A673 (cell line): ENCODE results near the gene ZBTB20. TPM values are rescaled to one million over a fixed set of nuclear protein-coding genes. Genes with fewer than 3 reads are reported as not detected.

Experiments used
- BruUV-seq: library from RNA; stranded (reverse); fragments of 400-500 nt; replicated peaks from 2 replicates; lab custom pipeline; 2021; lab: Mats Ljungman, UMichigan
- CTCF ChIA-PET: fragments of 300-600 bp; sonication (Branson Sonifier 250); formaldehyde crosslinking; loops from one replicate; lab custom pipeline; 2022; ENCODE audit warnings: antibody characterized with exemption; lab: Charles Lee
- POLR2A ChIA-PET: fragments of 300-600 bp; sonication (Branson Sonifier 250); formaldehyde crosslinking; loops from one replicate; lab custom pipeline; 2022; ENCODE audit warnings: antibody characterized with exemption; ENCODE audit not compliant: low non-redundant PET; lab: Charles Lee
- DNase-seq: peaks from one replicate; pipeline ENCODE4 v3.0.0-alpha.2; 2015; ENCODE audit warnings: low spot score
- H3K27ac ChIP-seq: fragments of 200-600 bp; sonication (generic); 2 replicates; pipeline ENCODE4 v1.5.1; 2016; ENCODE audit warnings: mixed run types, low read depth, mild to moderate bottlenecking, mixed read lengths, antibody characterized with exemption, low read length; ENCODE audit not compliant: poor library complexity, severe bottlenecking
- H3K27me3 ChIP-seq: fragments of 200-600 bp; sonication (generic); replicated peaks from 2 replicates; pipeline ENCODE4 v1.6.1; 2017; ENCODE audit warnings: mixed run types, low read depth, mild to moderate bottlenecking, mixed read lengths, antibody characterized with exemption, low read length; ENCODE audit not compliant: insufficient read depth, poor library complexity
- H3K36me3 ChIP-seq: fragments of 200-600 bp; sonication (generic); 2 replicates; pipeline ENCODE4 v1.6.1; 2016; ENCODE audit warnings: mixed run types, mild to moderate bottlenecking, mixed read lengths, antibody characterized with exemption, low read length; ENCODE audit not compliant: insufficient read depth, poor library complexity, severe bottlenecking
- H3K4me1 ChIP-seq: fragments of 200-600 bp; sonication (generic); 2 replicates; pipeline ENCODE4 v1.6.1; 2017; ENCODE audit warnings: mixed run types, mild to moderate bottlenecking, mixed read lengths, antibody characterized with exemption, low read length; ENCODE audit not compliant: insufficient read depth, poor library complexity, severe bottlenecking
- H3K4me3 ChIP-seq: fragments of 200-600 bp; sonication (generic); 2 replicates; pipeline ENCODE4 v1.5.1; 2016; ENCODE audit warnings: low read depth, mixed run types, mild to moderate bottlenecking, mixed read lengths, low read length; ENCODE audit not compliant: poor library complexity, severe bottlenecking
- H3K9me3 ChIP-seq: fragments of 200-600 bp; sonication (generic); 2 replicates; pipeline ENCODE4 v1.6.1; 2016; ENCODE audit warnings: mixed run types, low read depth, mild to moderate bottlenecking, mixed read lengths, antibody characterized with exemption, low read length; ENCODE audit not compliant: poor library complexity, severe bottlenecking
- EZH2 ChIP-seq: fragments of 200-600 bp; sonication (generic); IDR thresholded peaks from 2 replicates; pipeline ENCODE4 v1.6.1; 2017; ENCODE audit warnings: borderline replicate concordance, low read depth, mild to moderate bottlenecking, mixed read lengths, antibody characterized with exemption, low read length; ENCODE audit not compliant: poor library complexity, severe bottlenecking
- intact Hi-C: fragments of 100-400 bp; cut with micrococcal nuclease; formaldehyde crosslinking; loops from one replicate; pipeline ENCODE4 v1.10.0; 2022; ENCODE audit not compliant: unreplicated experiment
- total RNA-seq: library from RNA; stranded (reverse); gene quantifications from 2 replicates; pipeline ENCODE4 v1.2.3, GENCODE V29; 2021
- TF ChIP-seq, protein P1 (sequence below): fragments of 300-800, 200-600 bp; sonication (generic); conservative IDR thresholded peaks from 2 replicates; pipeline ENCODE4 v1.5.1; 2017; ENCODE audit warnings: low read depth, mild to moderate bottlenecking, antibody characterized with exemption, low read length, moderate library complexity, mixed read lengths

Gene ZBTB20
- total RNA-seq, 1 experiment from 2014 or later, result 13.5 TPM

DNA sequence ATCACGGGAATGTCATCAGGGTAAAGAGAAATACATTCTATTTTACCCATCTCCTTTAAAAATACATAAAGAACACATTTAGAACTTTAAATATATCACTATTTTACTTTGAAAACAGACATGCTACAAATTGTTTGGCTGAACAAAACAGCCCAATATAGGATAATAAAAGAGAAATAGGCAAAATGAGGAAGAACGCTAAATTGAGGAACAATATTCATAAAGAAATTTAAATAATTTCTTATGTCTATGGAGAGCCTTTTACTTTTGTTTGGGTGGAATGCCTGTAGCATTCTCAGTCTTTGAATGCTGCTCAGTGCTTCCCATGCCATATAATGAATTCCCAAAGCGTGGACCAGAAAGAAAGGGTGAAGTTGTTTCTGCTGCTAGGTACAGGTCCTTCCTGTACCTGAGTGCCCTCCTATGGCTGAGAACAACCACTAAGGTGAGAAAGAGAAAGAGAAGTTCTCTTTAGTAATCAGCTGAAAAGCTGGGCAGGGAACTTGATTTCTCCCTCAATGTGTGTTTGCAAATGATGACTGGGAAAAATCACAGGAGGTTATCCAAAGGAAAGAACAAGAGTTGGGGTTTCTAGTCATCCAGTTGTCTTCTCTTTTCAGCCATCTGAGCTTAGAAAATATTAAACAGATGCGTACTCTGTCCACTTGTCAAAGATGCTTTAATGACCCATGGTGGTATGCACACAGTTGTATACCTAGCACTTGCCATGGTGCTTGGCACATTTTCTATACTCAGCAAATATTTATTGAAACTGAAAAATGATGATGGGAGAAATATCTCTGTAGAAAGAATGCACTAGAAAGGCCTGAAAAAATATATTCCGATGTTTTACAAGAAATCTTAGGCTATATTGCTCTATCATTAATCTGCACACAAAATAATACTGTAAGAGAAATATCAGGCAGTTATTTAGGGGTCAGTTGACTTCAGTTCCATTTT is 448.7 kb downstream of the ZBTB20 start:
- intact Hi-C loops, result no loop called here
- no peak overlapping the region for H3K27ac ChIP-seq
- no peaks in the 10 kb centered on the region for H3K9me3 ChIP-seq
- CTCF ChIA-PET, result no interaction called here
- no peaks in the 10 kb centered on the region for H3K4me1 ChIP-seq
- no TSS peak for BruUV-seq
- no peaks in the 10 kb centered on the region for H3K36me3 ChIP-seq
- no peak for TF ChIP-seq EZH2
- TF ChIP-seq, protein P1, sequence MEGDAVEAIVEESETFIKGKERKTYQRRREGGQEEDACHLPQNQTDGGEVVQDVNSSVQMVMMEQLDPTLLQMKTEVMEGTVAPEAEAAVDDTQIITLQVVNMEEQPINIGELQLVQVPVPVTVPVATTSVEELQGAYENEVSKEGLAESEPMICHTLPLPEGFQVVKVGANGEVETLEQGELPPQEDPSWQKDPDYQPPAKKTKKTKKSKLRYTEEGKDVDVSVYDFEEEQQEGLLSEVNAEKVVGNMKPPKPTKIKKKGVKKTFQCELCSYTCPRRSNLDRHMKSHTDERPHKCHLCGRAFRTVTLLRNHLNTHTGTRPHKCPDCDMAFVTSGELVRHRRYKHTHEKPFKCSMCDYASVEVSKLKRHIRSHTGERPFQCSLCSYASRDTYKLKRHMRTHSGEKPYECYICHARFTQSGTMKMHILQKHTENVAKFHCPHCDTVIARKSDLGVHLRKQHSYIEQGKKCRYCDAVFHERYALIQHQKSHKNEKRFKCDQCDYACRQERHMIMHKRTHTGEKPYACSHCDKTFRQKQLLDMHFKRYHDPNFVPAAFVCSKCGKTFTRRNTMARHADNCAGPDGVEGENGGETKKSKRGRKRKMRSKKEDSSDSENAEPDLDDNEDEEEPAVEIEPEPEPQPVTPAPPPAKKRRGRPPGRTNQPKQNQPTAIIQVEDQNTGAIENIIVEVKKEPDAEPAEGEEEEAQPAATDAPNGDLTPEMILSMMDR, result no peak
- H3K4me3 ChIP-seq, result no peak overlapping the region
- POLR2A ChIA-PET, result no interaction called here
- DNase-seq, result no peak
- H3K27me3 ChIP-seq, result no peaks in the 10 kb centered on the region

DNA sequence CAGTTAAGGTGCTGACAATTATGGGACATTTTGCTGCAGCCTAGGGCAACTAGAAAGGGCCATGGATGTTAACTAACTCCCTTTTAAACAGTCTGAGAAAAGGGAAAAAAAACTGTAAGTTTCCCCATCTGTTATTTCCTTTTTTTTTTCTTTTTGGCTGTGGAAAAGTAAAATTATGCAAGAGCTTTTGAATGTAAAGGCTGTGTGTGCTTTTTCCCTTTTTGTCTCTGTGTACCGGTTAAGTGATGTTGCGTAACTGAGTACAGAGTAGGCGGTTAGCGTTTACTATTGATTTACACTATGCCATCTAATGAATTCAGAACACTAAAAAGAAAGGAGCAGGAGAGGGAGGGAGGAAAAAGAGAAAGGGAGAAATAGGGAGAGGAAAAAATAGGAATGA is 449.7 kb downstream of the ZBTB20 start:
- BruUV-seq, result no TSS peak
- CTCF ChIA-PET, result no interaction called here
- intact Hi-C loops, result no loop called here

DNA sequence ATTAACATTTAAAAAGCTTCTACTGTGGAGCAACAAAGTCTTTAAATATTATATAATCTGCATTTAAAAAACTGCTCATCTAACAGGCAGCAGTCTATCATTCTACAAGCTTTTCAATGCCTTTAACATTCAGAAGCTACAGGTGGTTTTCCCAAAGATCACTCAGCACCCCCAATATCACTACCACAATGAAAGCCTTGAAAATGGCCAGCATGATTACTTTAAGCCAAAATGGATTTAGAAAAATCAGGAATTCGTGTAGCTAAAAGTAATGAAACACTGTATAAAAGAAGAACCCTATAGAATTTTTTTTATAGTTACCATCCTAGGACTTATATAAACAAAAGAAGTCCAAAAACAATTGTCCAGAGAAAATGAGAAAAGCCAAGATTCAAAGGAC is 452.8 kb downstream of the ZBTB20 start:
- H3K4me3 ChIP-seq, result no peak overlapping the region

More for the DNA sequence above, 449.7 kb downstream of the ZBTB20 start:
- TF ChIP-seq, protein P1, result no peak
- no peak for TF ChIP-seq EZH2
- no peaks in the 10 kb centered on the region for H3K9me3 ChIP-seq
- no peak overlapping the region for H3K27ac ChIP-seq
- no peak overlapping the region for H3K4me3 ChIP-seq
- H3K4me1 ChIP-seq, result no peaks in the 10 kb centered on the region
- peak; percentile 19 for DNase-seq
- no peaks in the 10 kb centered on the region for H3K36me3 ChIP-seq
- POLR2A ChIA-PET, result no interaction called here
- H3K27me3 ChIP-seq, result no peaks in the 10 kb centered on the region

More for the DNA sequence above, 452.8 kb downstream of the ZBTB20 start:
- H3K9me3 ChIP-seq, result no peaks in the 10 kb centered on the region
- BruUV-seq, result no TSS peak
- no peaks in the 10 kb centered on the region for H3K4me1 ChIP-seq
- no peak overlapping the region for H3K27ac ChIP-seq
- no peak for TF ChIP-seq EZH2
- TF ChIP-seq, protein P1, result no peak
- intact Hi-C loops, result no loop called here
- no peak for DNase-seq
- POLR2A ChIA-PET, result no interaction called here
- CTCF ChIA-PET, result no interaction called here
- no peaks in the 10 kb centered on the region for H3K27me3 ChIP-seq
- H3K36me3 ChIP-seq, result no peaks in the 10 kb centered on the region
